MG63 (cell line): ENCODE data around the gene VASN. TPM values are rescaled to one million over a fixed set of nuclear protein-coding genes. Genes with fewer than 3 reads are reported as not detected.
A peak's percentile ranks its signal among the peaks of the same experiment; 100 is the strongest.

ENCODE experiments used
- DNase-seq: peaks from one replicate; pipeline ENCODE4 v3.0.0-alpha.2; 2020
- H3K27me3 ChIP-seq: fragments of 250-450 bp; sonication (Bioruptor Pico); 2 replicates; pipeline ENCODE4 v1.5.1; 2020; ENCODE audit warnings: mild to moderate bottlenecking, moderate library complexity
- H3K36me3 ChIP-seq: fragments of 250-450 bp; sonication (Bioruptor Pico); 2 replicates; pipeline ENCODE4 v1.5.1; 2020; ENCODE audit warnings: mild to moderate bottlenecking, moderate library complexity
- H3K4me3 ChIP-seq: fragments of 250-450 bp; sonication (Bioruptor Pico); 2 replicates; pipeline ENCODE4 v1.5.1; 2020; ENCODE audit warnings: mild to moderate bottlenecking, moderate library complexity
- H3K9me3 ChIP-seq: fragments of 250-450 bp; sonication (Bioruptor Pico); 2 replicates; pipeline ENCODE4 v1.5.1; 2020; ENCODE audit warnings: mild to moderate bottlenecking, moderate library complexity
- total RNA-seq: library from RNA; depleted of rRNA; stranded (reverse); fragments of >200 nt; shearing (Covaris generic); gene quantifications from 2 replicates; pipeline ENCODE4 v1.2.3, GENCODE V29; 2014; ENCODE audit warnings: low replicate concordance

VASN gene
- total RNA-seq, 1 experiment from 2014 or later: 68.7 TPM

DNA sequence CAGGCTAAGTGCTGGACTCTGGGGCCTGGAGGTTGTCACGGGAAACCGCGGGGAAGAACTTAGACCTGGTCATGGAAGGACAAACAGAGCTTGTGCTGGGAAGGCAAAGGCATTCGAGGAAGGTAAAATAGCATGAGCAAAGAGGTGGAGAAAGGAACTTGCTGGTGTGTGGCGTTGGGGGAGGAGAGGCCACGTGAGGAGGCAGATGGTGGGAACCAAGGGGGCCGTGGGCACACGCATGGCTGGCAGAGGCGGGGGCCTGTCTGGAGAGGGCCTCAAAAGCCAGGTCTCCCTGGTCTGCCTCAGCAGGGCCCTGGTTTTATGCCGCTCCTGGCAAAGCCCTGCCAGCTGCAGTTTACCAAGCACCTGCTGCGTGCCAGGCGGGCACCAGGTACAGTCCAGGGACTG, 29.4 kb downstream of the VASN start:
- no peaks in the 10 kb centered on the region for H3K27me3 ChIP-seq
- peaks cover 22% of the 10 kb centered on the region for H3K36me3 ChIP-seq
- no peak overlapping the region for H3K4me3 ChIP-seq
- DNase-seq: no peak
- no peaks in the 10 kb centered on the region for H3K9me3 ChIP-seq

DNA sequence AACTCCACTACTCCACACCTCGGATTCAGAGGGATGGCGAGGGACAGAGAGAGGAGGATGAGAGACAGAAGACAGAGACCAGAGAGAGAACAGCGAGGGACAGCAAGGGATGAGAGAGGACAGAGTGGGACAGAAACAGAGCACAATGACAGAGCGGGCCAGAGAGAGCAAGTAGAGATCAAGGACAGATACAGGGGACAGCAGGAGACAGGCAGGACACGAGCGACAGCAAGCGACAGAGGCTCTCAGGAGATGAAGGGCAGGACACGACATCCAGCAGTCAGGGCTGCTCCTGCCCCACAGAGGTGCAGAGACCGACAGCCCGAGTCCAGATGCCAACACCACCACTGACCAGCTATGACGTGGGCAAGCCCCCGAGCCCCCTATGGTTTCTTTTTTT, 29.9 kb downstream of the VASN start:
- no peak for DNase-seq
- Histone ChIP-seq H3K27me3 (no peaks in the 10 kb centered on the region), H3K9me3 (no peaks in the 10 kb centered on the region), H3K36me3 (peaks cover 24% of the 10 kb centered on the region), H3K4me3 (no peak overlapping the region)

DNA sequence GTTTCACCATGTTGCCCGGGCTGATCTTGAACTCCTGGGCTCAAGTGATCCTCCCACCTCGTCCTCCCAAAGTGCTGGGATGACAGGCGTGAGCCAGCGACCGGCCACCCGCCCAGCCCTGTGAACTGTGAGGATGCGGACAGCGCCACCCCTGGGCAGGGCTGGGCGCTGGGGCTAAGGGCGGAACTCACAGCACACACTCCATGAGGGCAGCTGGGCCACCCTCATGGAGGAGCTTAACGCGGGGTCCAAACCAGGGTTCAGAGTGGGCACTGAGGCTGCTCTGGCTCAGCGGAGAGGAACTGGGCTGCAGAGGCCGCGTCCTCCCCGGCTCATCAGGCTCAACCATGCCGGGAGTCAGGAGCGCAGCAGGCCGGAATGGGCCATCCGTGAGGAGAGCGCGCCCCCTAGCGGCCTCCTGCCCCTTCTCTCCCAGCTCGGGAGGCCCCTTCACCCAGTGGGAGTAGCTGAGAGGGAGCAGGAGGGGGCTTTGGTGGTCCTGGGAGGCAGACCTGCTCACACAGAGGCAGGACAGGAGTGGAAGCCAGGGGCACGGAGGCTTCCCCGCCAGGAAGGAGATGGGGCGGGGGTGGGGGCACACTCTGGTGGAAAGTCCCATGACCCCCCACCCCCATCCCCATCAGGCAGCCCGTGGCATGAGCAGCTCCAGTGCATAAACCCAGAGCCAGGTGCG, 30.9 kb downstream of the VASN start:
- peak; percentile 71 for DNase-seq
- H3K4me3 ChIP-seq: no peak overlapping the region
- H3K36me3 ChIP-seq: peaks cover 33% of the 10 kb centered on the region

DNA sequence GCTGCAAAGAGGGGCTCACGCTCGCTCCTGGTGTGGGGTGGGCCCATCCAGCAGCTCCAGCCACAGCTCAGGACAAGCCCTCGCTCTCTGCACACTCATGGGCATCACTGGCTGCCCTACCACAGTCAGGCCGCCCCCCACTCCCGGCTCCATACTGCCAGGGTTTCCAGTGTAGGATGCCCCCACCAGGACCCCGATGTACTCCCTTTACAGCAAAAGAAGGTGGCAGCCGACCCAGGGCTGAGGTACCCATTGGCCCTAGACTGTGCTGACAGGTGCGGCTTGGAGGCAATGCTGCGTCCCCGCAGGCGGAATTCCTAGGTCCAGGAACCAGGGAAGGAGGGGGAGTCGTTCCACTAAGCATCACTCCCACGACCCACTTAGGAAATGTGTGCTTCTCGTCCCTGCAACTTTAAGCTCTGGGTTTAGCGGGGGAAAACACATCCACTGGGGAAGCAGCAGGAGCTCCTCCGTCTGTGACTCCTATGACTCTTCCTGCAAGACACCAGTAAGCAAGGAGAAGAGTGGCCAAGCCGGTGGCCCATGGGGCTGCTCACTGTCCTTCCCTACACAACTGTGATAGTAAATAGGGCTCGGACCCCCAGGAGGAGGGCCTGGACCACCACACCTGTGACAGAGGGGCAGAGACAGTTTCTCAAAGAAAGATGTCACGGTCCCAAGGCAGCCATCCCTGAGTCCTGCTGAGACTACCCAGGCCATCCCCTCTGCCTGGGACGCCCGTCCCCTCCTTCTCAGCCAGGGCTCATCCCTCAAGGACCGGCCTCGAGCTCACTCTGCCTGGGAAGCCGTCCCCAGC, 31.7 kb downstream of the VASN start:
- Histone ChIP-seq H3K36me3 (peaks cover 35% of the 10 kb centered on the region), H3K27me3 (no peaks in the 10 kb centered on the region), H3K4me3 (no peak overlapping the region), H3K9me3 (no peaks in the 10 kb centered on the region)
- no peak for DNase-seq

More for the DNA sequence above, 30.9 kb downstream of the VASN start:
- no peaks in the 10 kb centered on the region for H3K27me3 ChIP-seq
- no peaks in the 10 kb centered on the region for H3K9me3 ChIP-seq

DNA sequence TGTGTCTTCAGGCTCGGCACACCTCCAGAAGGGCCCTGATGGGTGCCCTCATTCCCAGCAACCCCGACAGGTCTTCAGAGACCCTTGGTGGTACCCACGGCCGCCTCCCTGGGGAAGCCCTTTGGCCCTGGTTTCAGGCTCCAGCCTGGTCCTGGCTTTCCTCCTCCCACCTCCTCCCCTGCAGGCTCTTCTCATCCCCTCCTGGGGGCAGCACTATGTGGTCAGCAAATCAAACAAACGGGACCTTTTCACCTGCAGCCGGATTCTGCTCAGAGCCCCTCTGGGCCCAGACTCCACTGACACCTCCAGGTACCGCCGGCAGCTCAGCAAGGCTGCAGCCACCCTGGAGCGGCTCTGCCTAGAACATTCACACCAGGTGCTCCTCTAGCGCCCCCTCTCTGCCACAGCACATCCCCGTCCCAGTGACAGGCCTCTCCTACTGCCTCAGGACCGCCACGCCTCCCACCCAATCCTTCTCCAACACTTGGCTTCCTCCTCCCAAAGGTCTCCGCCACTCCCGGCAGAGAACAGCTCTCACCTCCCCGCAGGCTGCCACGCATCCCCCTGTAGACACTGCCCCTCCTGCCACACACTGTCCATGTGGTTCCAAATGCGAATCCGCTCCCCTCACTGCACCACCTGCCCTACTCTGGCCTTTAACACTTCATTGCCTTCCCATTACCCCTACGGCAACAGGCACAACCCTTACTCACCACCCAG, 32.8 kb downstream of the VASN start:
- H3K4me3 ChIP-seq: no peak overlapping the region
- H3K36me3 ChIP-seq: peaks cover 32% of the 10 kb centered on the region
- H3K9me3 ChIP-seq: no peaks in the 10 kb centered on the region
- no peaks in the 10 kb centered on the region for H3K27me3 ChIP-seq
- peak; percentile 50 for DNase-seq

DNA sequence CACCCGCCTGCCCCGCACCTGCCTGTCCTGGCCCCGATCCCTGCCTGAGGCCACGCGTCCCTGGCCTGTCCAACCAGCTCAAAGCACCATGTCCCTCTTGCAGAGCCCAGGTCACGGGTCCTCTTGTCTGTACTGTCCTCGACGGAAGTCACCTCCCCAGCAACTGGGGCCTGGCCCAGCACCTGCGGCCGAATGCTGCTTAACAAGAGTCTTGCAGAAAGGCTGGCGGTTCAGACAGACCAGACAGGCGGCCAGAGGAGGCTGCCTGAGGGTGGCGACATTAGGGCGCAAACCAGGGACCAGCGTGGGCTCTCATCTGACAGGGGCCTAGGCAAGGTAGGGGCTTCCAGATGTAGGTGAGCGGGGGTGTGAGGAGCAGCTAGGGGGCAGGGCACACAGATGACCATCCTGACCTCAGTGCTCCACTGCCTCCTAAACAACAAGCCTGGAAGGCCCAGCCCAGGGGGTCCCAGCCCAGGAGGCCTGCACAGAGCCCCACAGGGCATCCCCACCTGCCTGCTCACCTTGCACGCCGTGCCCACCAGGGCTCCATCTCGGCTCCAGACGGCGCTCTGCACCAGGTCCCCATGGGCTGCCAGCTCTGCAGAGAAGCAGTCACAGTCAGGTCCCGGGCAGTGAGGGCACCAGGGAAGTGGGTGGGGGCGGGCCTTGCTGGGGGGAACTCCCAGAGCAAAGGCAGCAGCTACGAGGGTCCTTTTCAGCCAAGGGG, 33.5 kb downstream of the VASN start:
- no peak for DNase-seq
- Histone ChIP-seq H3K4me3 (no peak overlapping the region), H3K36me3 (peaks cover 37% of the 10 kb centered on the region), H3K9me3 (no peaks in the 10 kb centered on the region), H3K27me3 (no peaks in the 10 kb centered on the region)

DNA sequence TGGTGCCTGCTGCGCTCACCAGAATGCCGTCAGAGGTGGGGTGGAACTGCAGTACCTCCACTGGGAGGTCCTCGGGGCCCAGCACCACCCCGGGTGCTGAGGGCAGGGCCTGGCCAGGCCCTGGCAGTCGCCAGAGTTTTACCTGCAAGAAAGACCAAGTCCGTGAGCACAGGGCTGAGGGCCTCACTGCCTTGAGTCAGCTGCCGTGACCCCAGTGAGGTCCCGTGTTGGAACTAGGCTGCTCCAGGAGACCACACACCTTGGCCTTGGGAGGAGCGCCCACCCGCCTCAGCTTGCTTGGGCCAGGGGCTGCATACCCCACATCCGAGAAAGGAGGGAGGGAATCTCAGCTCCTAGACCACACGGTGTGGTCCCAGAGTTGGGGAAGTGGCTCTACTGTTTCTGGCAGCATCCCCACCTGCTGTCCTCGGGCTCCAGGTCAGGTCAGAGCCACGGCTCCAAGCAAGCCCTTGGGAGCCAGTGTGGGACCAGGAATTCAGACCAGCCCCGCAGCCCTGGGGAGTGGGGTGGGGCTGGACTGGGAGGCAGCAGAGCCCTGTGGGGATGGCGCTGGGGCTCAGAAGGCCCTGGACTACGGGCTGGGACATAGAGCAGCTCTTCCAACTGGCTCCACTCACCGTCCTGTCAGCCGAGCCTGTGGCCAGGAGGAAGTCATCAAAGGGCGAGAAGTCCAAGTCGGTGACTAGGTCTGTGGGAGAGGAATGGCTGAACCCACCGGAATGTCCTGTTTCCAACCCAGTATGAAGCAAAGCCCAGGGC, 36.1 kb downstream of the VASN start:
- no peak overlapping the region for H3K4me3 ChIP-seq
- H3K9me3 ChIP-seq: no peaks in the 10 kb centered on the region
- H3K27me3 ChIP-seq: no peaks in the 10 kb centered on the region
- peaks cover 30% of the 10 kb centered on the region for H3K36me3 ChIP-seq
- DNase-seq: no peak

DNA sequence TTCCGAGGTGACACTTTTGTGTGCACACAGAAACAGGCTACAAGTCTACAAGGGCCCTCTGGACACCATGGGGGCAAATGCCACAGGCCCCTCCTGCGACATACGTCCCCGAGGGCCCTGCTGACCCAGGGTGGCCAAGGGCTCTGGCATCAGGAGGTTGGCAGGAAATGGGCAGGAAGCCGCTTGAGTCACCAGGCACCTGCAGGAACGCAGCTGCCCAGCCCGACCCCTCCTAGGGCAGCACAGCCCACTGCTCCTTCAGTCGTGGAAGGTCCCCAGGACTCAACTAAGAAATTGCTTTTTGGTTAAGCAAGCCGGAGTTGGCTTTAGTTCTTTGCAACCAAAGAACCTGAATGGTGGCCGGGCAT, 36.7 kb downstream of the VASN start:
- Histone ChIP-seq H3K36me3 (peaks cover 25% of the 10 kb centered on the region), H3K9me3 (no peaks in the 10 kb centered on the region), H3K27me3 (no peaks in the 10 kb centered on the region), H3K4me3 (no peak overlapping the region)
- no peak for DNase-seq

DNA sequence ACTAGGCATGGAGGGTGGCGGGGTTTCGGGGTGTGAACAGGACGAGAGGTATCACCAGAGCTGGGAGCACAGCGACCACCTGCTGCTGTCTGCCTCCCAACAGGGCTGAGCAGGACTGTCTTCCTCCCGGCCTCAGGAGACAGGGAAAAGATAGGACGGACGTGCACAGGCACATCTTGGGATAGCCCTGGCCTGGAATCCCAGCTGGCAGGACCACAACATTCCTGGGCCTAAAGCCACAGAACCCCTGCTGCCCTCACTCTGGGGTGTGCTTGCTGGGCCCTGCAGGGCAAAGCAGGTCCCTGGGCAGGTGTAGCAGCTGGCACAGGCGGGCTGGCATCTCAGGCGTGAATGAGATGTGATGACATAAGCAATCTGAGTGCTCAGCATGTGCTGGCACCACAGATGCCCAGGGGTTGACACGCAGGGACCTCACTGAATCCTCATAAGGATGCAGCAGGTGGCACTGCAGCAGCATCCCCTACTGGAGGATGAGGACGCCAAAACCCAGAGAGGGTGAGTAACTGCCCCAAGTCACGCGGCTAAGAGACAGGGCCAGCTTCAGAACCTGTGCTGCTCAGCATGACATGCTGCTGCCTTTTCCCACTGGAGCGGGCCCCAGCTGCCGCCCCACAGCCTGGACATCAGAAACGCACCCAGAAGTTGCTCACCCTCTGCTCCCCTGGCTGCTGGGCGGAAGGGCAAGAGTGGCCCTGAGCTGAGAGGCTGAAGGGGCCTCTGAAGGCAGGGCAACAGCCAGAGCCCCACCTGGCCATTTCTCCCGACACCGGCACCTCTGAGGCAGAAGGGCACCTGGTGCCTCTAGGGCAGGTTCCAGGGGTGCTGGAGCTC, 37.7 kb downstream of the VASN start:
- Histone ChIP-seq H3K36me3 (peaks cover 25% of the 10 kb centered on the region), H3K27me3 (no peaks in the 10 kb centered on the region), H3K9me3 (no peaks in the 10 kb centered on the region), H3K4me3 (no peak overlapping the region)
- DNase-seq: peak; percentile 43

DNA sequence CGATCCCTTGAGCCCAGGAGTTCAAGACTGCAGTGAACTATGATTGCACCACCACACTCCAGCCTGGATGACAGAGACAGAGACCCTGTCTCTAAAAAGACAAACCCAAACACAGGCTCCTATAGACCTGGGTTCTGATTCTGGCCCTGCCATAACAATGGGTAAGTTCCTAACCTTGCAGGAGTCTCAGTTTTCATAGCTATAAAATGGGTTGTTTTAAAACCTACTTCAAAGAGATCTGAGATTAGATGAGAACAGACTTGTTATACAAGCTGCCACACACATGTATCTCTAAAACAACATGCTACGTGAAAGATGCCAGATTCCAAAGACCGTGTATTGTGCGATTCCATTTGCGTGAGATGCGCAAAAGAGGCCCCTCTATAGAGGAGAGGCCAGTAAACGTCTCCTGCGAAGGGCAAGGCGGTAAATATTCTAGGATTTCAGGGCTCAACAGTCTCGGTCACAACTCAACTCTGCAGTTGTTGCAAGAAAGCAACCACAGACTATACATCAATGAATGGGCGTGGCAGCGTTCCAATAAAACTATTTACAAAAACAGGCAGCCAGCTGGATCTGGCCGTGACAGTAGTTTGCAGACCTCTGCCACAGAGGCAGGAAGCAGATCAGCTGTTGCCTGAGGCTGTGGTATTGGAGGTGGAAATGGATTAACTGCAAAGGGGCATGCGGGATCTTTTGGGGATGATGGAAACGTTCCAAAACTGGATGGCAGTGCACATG, 38.9 kb downstream of the VASN start:
- DNase-seq: peak; percentile 82
- Histone ChIP-seq H3K9me3 (no peaks in the 10 kb centered on the region), H3K4me3 (no peak overlapping the region), H3K36me3 (peaks cover 22% of the 10 kb centered on the region), H3K27me3 (no peaks in the 10 kb centered on the region)

DNA sequence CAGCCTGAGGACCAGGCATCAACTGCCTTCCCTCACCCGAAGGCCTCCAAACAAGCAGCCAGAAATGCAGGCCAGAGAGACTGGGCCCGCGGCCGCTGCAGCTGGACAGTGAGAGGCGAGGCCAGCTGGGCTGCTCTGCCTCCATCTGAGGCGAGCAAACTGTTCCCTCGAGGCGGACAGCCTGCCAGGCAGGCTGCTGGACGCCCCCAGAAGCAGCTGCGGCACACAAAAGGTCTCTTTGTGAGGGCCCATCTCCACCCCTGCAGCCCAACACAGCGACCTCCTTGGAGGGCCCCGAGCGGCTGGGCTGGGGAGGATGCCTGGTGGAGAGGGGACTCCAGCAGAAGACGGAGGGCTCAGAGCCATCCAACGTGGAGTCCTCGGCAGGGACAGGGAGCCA, 40.0 kb downstream of the VASN start:
- no peak for DNase-seq
- H3K9me3 ChIP-seq: no peaks in the 10 kb centered on the region
- no peaks in the 10 kb centered on the region for H3K27me3 ChIP-seq
- no peak overlapping the region for H3K4me3 ChIP-seq
- H3K36me3 ChIP-seq: peaks cover 19% of the 10 kb centered on the region

DNA sequence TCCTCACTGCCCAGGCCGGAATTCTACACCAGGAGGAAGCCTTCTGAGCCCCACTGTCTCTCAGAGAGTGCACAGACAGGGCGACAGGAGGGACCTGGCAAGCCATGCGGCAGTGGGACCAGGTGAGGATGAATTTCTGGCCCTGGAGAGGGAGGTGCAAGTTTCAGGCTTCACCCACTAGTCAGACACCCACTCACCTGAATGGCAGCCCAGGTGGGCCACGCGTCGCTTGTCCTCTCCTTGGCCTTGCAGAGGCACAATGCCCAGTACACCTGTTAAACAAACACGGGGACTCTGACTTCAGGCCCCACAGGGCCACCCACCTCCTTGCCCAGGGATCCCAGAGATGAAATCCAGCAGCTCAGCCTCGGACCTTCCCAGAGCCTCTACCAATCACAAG, 40.5 kb downstream of the VASN start:
- H3K36me3 ChIP-seq: peaks cover 14% of the 10 kb centered on the region
- H3K9me3 ChIP-seq: no peaks in the 10 kb centered on the region
- no peak overlapping the region for H3K4me3 ChIP-seq
- no peaks in the 10 kb centered on the region for H3K27me3 ChIP-seq
- no peak for DNase-seq

DNA sequence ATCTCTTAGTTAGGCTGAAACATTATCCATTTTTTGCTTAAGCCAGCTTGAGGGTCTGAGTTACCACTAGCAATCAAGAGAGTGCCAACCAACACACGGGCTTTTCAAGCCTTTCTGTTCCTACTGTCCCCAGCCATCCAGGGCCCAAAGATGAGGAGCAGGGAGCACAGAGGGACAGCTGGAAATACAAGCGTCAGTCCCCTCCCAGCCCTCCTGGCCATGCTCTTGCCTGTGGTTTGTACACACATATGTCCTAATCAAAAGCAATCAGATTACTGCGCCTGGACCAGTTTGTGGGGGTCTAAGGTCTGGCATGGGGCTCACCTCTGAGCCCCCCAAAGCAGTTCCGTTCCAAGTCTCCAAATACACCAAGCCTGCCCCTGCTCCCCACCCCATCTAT, 41.2 kb downstream of the VASN start:
- Histone ChIP-seq H3K27me3 (no peaks in the 10 kb centered on the region), H3K36me3 (peaks cover 12% of the 10 kb centered on the region), H3K9me3 (no peaks in the 10 kb centered on the region), H3K4me3 (no peak overlapping the region)
- no peak for DNase-seq

DNA sequence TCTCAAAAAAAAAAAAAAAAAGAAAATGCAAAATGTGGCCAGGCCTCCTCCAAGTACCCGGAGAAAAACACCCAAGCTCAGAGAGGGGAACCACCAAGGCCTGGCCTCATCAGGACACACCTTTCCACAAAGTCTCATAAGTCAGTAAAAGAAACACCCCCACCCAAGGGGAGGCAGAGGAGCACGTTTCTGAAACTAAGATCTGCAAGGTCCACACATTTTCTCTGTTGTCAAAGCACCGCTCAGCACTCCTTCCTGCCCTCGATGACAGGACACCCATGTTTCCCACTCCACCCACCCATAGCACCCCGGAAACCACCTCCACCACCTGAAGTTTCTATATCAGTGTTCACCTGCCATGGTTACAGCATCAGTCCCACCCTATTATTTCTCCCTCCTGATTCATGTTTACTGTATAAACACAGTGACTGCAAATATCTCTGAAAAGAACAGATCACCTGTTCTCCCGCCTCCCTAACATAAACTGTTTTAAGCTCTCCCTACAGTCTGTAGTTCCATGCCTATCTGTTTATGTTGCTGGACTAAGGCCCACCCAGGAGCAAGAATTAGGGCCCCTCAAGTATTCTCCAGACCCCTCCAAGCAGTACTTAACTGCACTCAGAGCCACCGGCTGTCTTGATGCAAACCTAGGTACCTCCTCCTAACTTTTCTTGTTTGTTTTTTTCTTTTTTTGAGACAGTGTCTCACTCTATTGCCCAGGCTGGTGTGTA, 42.7 kb downstream of the VASN start:
- Histone ChIP-seq H3K9me3 (no peaks in the 10 kb centered on the region), H3K27me3 (0 out of 2 replicates have a peak, but pooled peaks cover 2% of the 10 kb centered on the region), H3K36me3 (peaks cover 10% of the 10 kb centered on the region; the same call in 1 of the 2 replicates), H3K4me3 (no peak overlapping the region)
- no peak for DNase-seq
